GM12878 (cell line): ENCODE results near the gene KCNMB4. TPM values are rescaled to one million over a fixed set of nuclear protein-coding genes. Genes with fewer than 3 reads are reported as not detected.

Experiments used
- ASH2L ChIP-seq: fragments of 300-600, 200-600 bp; sonication (generic); IDR thresholded peaks from 2 replicates; pipeline ENCODE4 v1.6.1; 2017; ENCODE audit warnings: low read depth, mild to moderate bottlenecking, borderline replicate concordance
- BACH1 ChIP-seq: fragments of 450-650 bp; IDR thresholded peaks from 2 replicates; pipeline ENCODE4 v1.6.1; 2017; ENCODE audit warnings: mild to moderate bottlenecking, borderline replicate concordance
- BRCA1 ChIP-seq: IDR thresholded peaks from 2 replicates; pipeline ENCODE4 v1.6.1; 2011; ENCODE audit warnings: low read depth, low read length, improper control_type of control experiment
- CEBPB ChIP-seq, 2 experiments: fragments of 150-350 bp in 1 of 2; IDR thresholded peaks; 2 replicates each; pipeline ENCODE4 v1.6.1; 2012 to 2014; ENCODE audit warnings: low read depth in 2 of 2, low read length in 2 of 2, borderline replicate concordance in 1 of 2, inconsistent platforms in 1 of 2
- ETV6 ChIP-seq, 2 experiments: fragments of 450-650 bp in 1 of 2; IDR thresholded peaks in 1 of 2; conservative IDR thresholded peaks in 1 of 2; 2 replicates each; pipeline ENCODE4 v1.6.1; 2014; ENCODE audit warnings: antibody characterized with exemption in 1 of 2, borderline replicate concordance in 1 of 2, low read depth in 1 of 2, mild to moderate bottlenecking in 1 of 2, moderate library complexity in 1 of 2
- FOS ChIP-seq: IDR thresholded peaks from 3 replicates; pipeline ENCODE4 v1.6.1; 2011; ENCODE audit warnings: borderline replicate concordance; ENCODE audit not compliant: insufficient read length; ENCODE audit errors: extremely low read depth
- FOXK2 ChIP-seq: fragments of 450-650 bp; IDR thresholded peaks from 2 replicates; pipeline ENCODE4 v1.6.1; 2017; ENCODE audit warnings: mild to moderate bottlenecking, moderate library complexity
- FOXM1 ChIP-seq: IDR thresholded peaks from 2 replicates; pipeline ENCODE4 v1.6.1; 2012; ENCODE audit warnings: low read depth, mild to moderate bottlenecking, inconsistent platforms, low read length, moderate library complexity
- HDGF ChIP-seq: fragments of 450-650 bp; IDR thresholded peaks from 2 replicates; pipeline ENCODE4 v1.6.1; 2016; ENCODE audit warnings: antibody characterized with exemption
- IKZF2 ChIP-seq, 2 experiments: fragments of 450-650 bp; IDR thresholded peaks; 2 replicates each; pipeline ENCODE4 v1.6.1; 2017; ENCODE audit warnings: mild to moderate bottlenecking in 2 of 2, moderate library complexity in 2 of 2
- JUND ChIP-seq: IDR thresholded peaks from 2 replicates; pipeline ENCODE4 v1.6.1; 2012; ENCODE audit warnings: low read depth, mild to moderate bottlenecking, low read length, improper control_type of control experiment, moderate library complexity
- MAX ChIP-seq: IDR thresholded peaks from 2 replicates; pipeline ENCODE4 v1.6.1; 2012; ENCODE audit warnings: low read depth, low read length, improper control_type of control experiment
- MTA3 ChIP-seq: IDR thresholded peaks from 2 replicates; pipeline ENCODE4 v1.6.1; 2012; ENCODE audit warnings: low read length, inconsistent platforms, borderline replicate concordance
- MXI1 ChIP-seq: fragments of 150-350 bp; IDR thresholded peaks from 2 replicates; pipeline ENCODE4 v1.6.1; 2011; ENCODE audit warnings: low read depth, mild to moderate bottlenecking, inconsistent platforms, low read length, improper control_type of control experiment
- NKRF ChIP-seq: fragments of 450-650 bp; conservative IDR thresholded peaks from 2 replicates; pipeline ENCODE4 v1.6.1; 2017; ENCODE audit warnings: mild to moderate bottlenecking, moderate library complexity
- NR2F1 ChIP-seq: fragments of 450-650 bp; conservative IDR thresholded peaks from 2 replicates; pipeline ENCODE4 v1.6.1; 2017; ENCODE audit warnings: mild to moderate bottlenecking
- RBBP5 ChIP-seq: fragments of 200-600 bp; sonication (generic); conservative IDR thresholded peaks from 2 replicates; pipeline ENCODE4 v1.6.1; 2016
- RFX5 ChIP-seq: IDR thresholded peaks from 2 replicates; pipeline ENCODE4 v1.6.1; 2011; ENCODE audit warnings: low read depth, low read length, improper control_type of control experiment
- SMARCA5 ChIP-seq: fragments of 450-650 bp; IDR thresholded peaks from 2 replicates; pipeline ENCODE4 v1.6.1; 2017; ENCODE audit warnings: mild to moderate bottlenecking
- USF1 ChIP-seq: IDR thresholded peaks from 2 replicates; pipeline ENCODE4 v1.6.1; 2011; ENCODE audit warnings: borderline replicate concordance, low read depth, mild to moderate bottlenecking, moderate library complexity, mixed read lengths, low read length; ENCODE audit not compliant: insufficient read depth; ENCODE audit errors: extremely low read length
- ZNF207 ChIP-seq: fragments of 450-650 bp; IDR thresholded peaks from 2 replicates; pipeline ENCODE4 v1.6.1; 2014; ENCODE audit warnings: antibody characterized with exemption, mild to moderate bottlenecking, borderline replicate concordance
- ZNF217 ChIP-seq: fragments of 450-650 bp; IDR thresholded peaks from 2 replicates; pipeline ENCODE4 v1.6.1; 2017; ENCODE audit warnings: antibody characterized with exemption, mild to moderate bottlenecking
- ZNF24 ChIP-seq: fragments of 450-650 bp; IDR thresholded peaks from 2 replicates; pipeline ENCODE4 v1.6.1; 2017; ENCODE audit warnings: antibody characterized with exemption, mild to moderate bottlenecking
- ZNF592 ChIP-seq: fragments of 450-650 bp; IDR thresholded peaks from 2 replicates; pipeline ENCODE4 v1.6.1; 2017; ENCODE audit warnings: mild to moderate bottlenecking, moderate library complexity
- polyA plus RNA-seq, 11 experiments: library from polyadenylated mRNA; depleted of rRNA in 4 of 11; unstranded in 6 of 11; stranded (reverse) in 5 of 11; fragments of >200 nt; fragmentation: Nextera tagmentation in 4 of 11; fragmentation: Illumina TruSeq in 1 of 11; extraction: Ambion mirVana in 4 of 11; extraction: Trizol in 1 of 11; gene quantifications; 1 replicate in 1 of 11; 2 replicates in 10 of 11; pipeline versions ENCODE4 v1.2.1 to v1.2.3, GENCODE V29; 2011 to 2016; ENCODE audit warnings: inconsistent platforms in 2 of 11, missing spikeins in 2 of 11, low read depth in 1 of 11
- total RNA-seq, 4 experiments: library from RNA; depleted of rRNA in 3 of 4; stranded (reverse); fragments of >200 nt in 3 of 4; fragmentation: Illumina TruSeq in 1 of 4; extraction: Trizol in 1 of 4; gene quantifications; 2 replicates each; pipeline versions ENCODE4 v1.2.1 to v1.2.3, GENCODE V29; 2013 to 2021

The KCNMB4 gene
- total and polyA plus RNA-seq, 10 of the 15 experiments (the other 5 are each of a cell fraction or from before 2014, with no cell fraction given), result 0.06 to 0.37 (median 0.16) TPM; not detected in 2

GRCh38 chr12:70365648-70366518 lies at the start of gene KCNMB4 (continued):
- TF ChIP-seq ZNF592 (no peak), RBBP5 (no peak), CEBPB (IDR thresholded peaks at IDR 0.05; ENCODE audit: borderline replicate concordance in 1 of 2, low read depth in 2 of 2, low read length in 2 of 2) (no peak), NKRF (peak; percentile 94), MXI1 (peak; percentile 46; the same call in 1 of the 2 replicates), BRCA1 (no peak), ZNF207 (no peak), USF1 (no peak), ZNF217 (no peak), ZNF24 (no peak), RFX5 (no peak), ASH2L (no peak), FOXM1 (no peak), NR2F1 (peak; percentile 84), FOS (no peak), IKZF2 (IDR thresholded peaks at IDR 0.05) (0 out of 4 replicates have a peak, but pooled peaks have one; percentile 1 to 12), SMARCA5 (no peak), FOXK2 (no peak), HDGF (no peak), ETV6 (conservative IDR thresholded peaks at IDR 0.05 in 1 of 2, IDR thresholded peaks at IDR 0.05 in 1 of 2; ENCODE audit: borderline replicate concordance in 1 of 2, low read depth in 1 of 2) (no peak), MAX (no peak), BACH1 (peak; percentile 70; the same call in 1 of the 2 replicates), MTA3 (no peak), JUND (no peak)
